HepG2 (cell line): ENCODE measurements around the gene STYX. TPM values are rescaled to one million over a fixed set of nuclear protein-coding genes. Genes with fewer than 3 reads are reported as not detected.

ENCODE experiments used
- ATAC-seq: fragments of 200-7000 bp; cut with Tn5 transposase; 3 replicates; pipeline ENCODE4 v1.9.1; 2020; ENCODE audit warnings: mild to moderate bottlenecking, moderate library complexity
- BruUV-seq: library from RNA; stranded (reverse); fragments of 400-500 nt; replicated peaks from 2 replicates; lab custom pipeline; 2021; lab: Mats Ljungman, UMichigan
- CTCF ChIA-PET: fragments of 300-600 bp; formaldehyde crosslinking; extraction: SDS; loops from one replicate; lab custom pipeline; 2021; ENCODE audit warnings: low total read pairs, inconsistent platforms, low intra/inter-chr PET ratio; lab: Yijun Ruan, JAX
- POLR2A ChIA-PET: fragments of 350-600 bp; sonication (Branson Sonifier 250); formaldehyde crosslinking; loops from one replicate; lab custom pipeline; 2020; ENCODE audit warnings: antibody characterized with exemption, inconsistent platforms; lab: Yijun Ruan, JAX
- DNase-seq: peaks from one replicate; pipeline ENCODE4 v3.0.0-alpha.2; 2015; ENCODE audit warnings: low spot score
- FAIRE-seq: peaks from 3 replicates; lab custom pipeline; 2011; peaks lifted over from hg19 to GRCh38; lab: Jason Lieb, UNC
- H2AFZ ChIP-seq: one replicate; pipeline ENCODE4 v1.6.1; 2011; ENCODE audit warnings: low read length, inconsistent platforms
- H3K27ac ChIP-seq: fragments of 300-600 bp; 3 replicates; pipeline ENCODE4 v1.8.0; 2011; ENCODE audit warnings: mixed run types, mild to moderate bottlenecking, mixed read lengths, low read length, inconsistent platforms; ENCODE audit not compliant: insufficient read depth; ENCODE audit errors: extremely low read length
- H3K27me3 ChIP-seq, 2 experiments: fragments of 200-600 bp in 1 of 2; 2 replicates in 1 of 2; 3 replicates in 1 of 2; pipeline versions ENCODE4 v1.6.0 to v1.8.0; 2011; ENCODE audit warnings: low read length in 2 of 2, mild to moderate bottlenecking in 2 of 2, moderate library complexity in 2 of 2, inconsistent platforms in 1 of 2; ENCODE audit not compliant: insufficient read depth in 2 of 2, control insufficient read depth in 1 of 2
- H3K36me3 ChIP-seq, 2 experiments: fragments of 200-600 bp in 1 of 2; replicated peaks in 1 of 2; 2 replicates in 1 of 2; 3 replicates in 1 of 2; pipeline versions ENCODE4 v1.5.1 to v1.8.0; 2011; ENCODE audit warnings: low read length in 2 of 2, inconsistent platforms in 1 of 2; ENCODE audit not compliant: insufficient read depth in 2 of 2, control insufficient read depth in 1 of 2
- H3K4me1 ChIP-seq: 2 replicates; pipeline ENCODE4 v1.5.1; 2012; ENCODE audit warnings: low read length, inconsistent platforms; ENCODE audit not compliant: insufficient read depth
- H3K4me2 ChIP-seq: 2 replicates; pipeline ENCODE4 v1.6.0; 2011; ENCODE audit warnings: low read depth, low read length, inconsistent platforms
- H3K4me3 ChIP-seq, 3 experiments: fragments of 200-600 bp in 1 of 3; sonication (generic), shearing (Covaris generic) in 1 of 3; replicated peaks in 1 of 3; 2 replicates each; pipeline ENCODE4 v1.5.1; 2011 to 2016; ENCODE audit warnings: low read length in 3 of 3, inconsistent platforms in 2 of 3, low read depth in 2 of 3, mild to moderate bottlenecking in 2 of 3, control low read depth in 1 of 3, mixed read lengths in 1 of 3; ENCODE audit not compliant: insufficient read depth in 1 of 3
- H3K79me2 ChIP-seq: one replicate; pipeline ENCODE4 v1.6.1; 2011; ENCODE audit warnings: low read length, inconsistent platforms; ENCODE audit not compliant: insufficient read depth
- H3K9ac ChIP-seq: 2 replicates; pipeline ENCODE4 v1.6.0; 2011; ENCODE audit warnings: mild to moderate bottlenecking, low read depth, low read length, inconsistent platforms; ENCODE audit not compliant: insufficient read depth
- H3K9me3 ChIP-seq: 2 replicates; pipeline ENCODE4 v1.5.1; 2012; ENCODE audit warnings: mild to moderate bottlenecking, low read length
- H4K20me1 ChIP-seq: 2 replicates; pipeline ENCODE4 v1.6.0; 2011; ENCODE audit warnings: inconsistent platforms, mild to moderate bottlenecking, low read length, moderate library complexity; ENCODE audit not compliant: insufficient read depth
- CC2D1A ChIP-seq: sonication (generic); formaldehyde crosslinking; IDR thresholded peaks from 2 replicates; pipeline ENCODE4 v1.8.1; 2023; ENCODE audit warnings: mild to moderate bottlenecking, missing genetic modification reagents
- ERF ChIP-seq: IDR thresholded peaks from 2 replicates; pipeline ENCODE4 v1.6.1; 2018; ENCODE audit warnings: missing biosample characterization, missing genetic modification reagents
- TARDBP ChIP-seq: sonication (generic); formaldehyde crosslinking; IDR thresholded peaks from 2 replicates; pipeline ENCODE4 v1.8.0; 2022; ENCODE audit warnings: mild to moderate bottlenecking, missing genetic modification reagents
- USF2 ChIP-seq, 2 experiments: sonication (generic) in 1 of 2; formaldehyde crosslinking in 1 of 2; IDR thresholded peaks; 2 replicates each; pipeline versions ENCODE4 v1.5.1 to v1.6.1; 2011 to 2020; ENCODE audit warnings: borderline replicate concordance in 1 of 2, low read depth in 1 of 2, low read length in 1 of 2, mild to moderate bottlenecking in 1 of 2, missing genetic modification reagents in 1 of 2, moderate library complexity in 1 of 2
- ZNF333 ChIP-seq: sonication (generic); formaldehyde crosslinking; IDR thresholded peaks from 2 replicates; pipeline ENCODE4 v1.4.0; 2020; ENCODE audit warnings: mild to moderate bottlenecking, missing genetic modification reagents, borderline replicate concordance
- ZNF354B ChIP-seq: sonication (generic); formaldehyde crosslinking; IDR thresholded peaks from 2 replicates; pipeline ENCODE4 v1.8.0; 2022; ENCODE audit warnings: mild to moderate bottlenecking, missing genetic modification reagents
- ZSCAN20 ChIP-seq: sonication (generic); formaldehyde crosslinking; IDR thresholded peaks from 2 replicates; pipeline ENCODE4 v1.4.0; 2020; ENCODE audit warnings: missing genetic modification reagents, mild to moderate bottlenecking, borderline replicate concordance
- WGBS: methylation state at CpG from one replicate; pipeline ENCODE4 v1.1.6; 2017; ENCODE audit warnings: low lambda C conversion rate; 5-methylcytosine and 5-hydroxymethylcytosine counted together
- in situ Hi-C: cut with HindIII; loops from 2 replicates; pipeline ENCODE4 v1.10.0; 2017; ENCODE audit warnings: low pct_unique_long_range_greater_than_20kb; ENCODE audit not compliant: extremely low pct_ligation_motif_present
- intact Hi-C: fragments of 100-400 bp; cut with micrococcal nuclease; formaldehyde crosslinking; loops from one replicate; pipeline ENCODE4 v1.10.0; 2022; ENCODE audit not compliant: unreplicated experiment
- polyA plus RNA-seq, 8 experiments: library from polyadenylated mRNA; depleted of rRNA in 3 of 8; stranded (reverse) in 7 of 8; unstranded in 1 of 8; fragments of >200 nt; fragmentation: Illumina TruSeq in 4 of 8; extraction: Trizol in 4 of 8; gene quantifications; 2 replicates each; pipeline versions ENCODE4 v1.2.1 to v1.2.3, GENCODE V29; 2011 to 2016; ENCODE audit warnings: low read depth in 4 of 8, missing spikeins in 1 of 8, mixed read lengths in 1 of 8; ENCODE audit not compliant: insufficient read depth in 1 of 8
- total RNA-seq, 5 experiments: library from RNA; depleted of rRNA; stranded (reverse); fragments of >200 nt; fragmentation: Illumina TruSeq; extraction: Trizol; gene quantifications; 2 replicates each; pipeline ENCODE4 v1.2.3, GENCODE V29; 2016; ENCODE audit warnings: low read depth in 1 of 5
- TF ChIP-seq, protein P1 (sequence below): sonication (generic); formaldehyde crosslinking; IDR thresholded peaks from 2 replicates; pipeline ENCODE4 v1.4.0; 2020; ENCODE audit warnings: mild to moderate bottlenecking, missing genetic modification reagents

STYX gene
- total and polyA plus RNA-seq, 2 of the 13 experiments (the other 11 are each of a cell fraction or from before 2014, with no cell fraction given) = 6.6 to 10.9 TPM

- 0 out of 2 replicates have a peak, but pooled peaks have one; percentile 66 for TF ChIP-seq ZNF333 (CRISPR knock-in tag)
- TF ChIP-seq ZNF354B = no peak
- TF ChIP-seq, protein P1, sequence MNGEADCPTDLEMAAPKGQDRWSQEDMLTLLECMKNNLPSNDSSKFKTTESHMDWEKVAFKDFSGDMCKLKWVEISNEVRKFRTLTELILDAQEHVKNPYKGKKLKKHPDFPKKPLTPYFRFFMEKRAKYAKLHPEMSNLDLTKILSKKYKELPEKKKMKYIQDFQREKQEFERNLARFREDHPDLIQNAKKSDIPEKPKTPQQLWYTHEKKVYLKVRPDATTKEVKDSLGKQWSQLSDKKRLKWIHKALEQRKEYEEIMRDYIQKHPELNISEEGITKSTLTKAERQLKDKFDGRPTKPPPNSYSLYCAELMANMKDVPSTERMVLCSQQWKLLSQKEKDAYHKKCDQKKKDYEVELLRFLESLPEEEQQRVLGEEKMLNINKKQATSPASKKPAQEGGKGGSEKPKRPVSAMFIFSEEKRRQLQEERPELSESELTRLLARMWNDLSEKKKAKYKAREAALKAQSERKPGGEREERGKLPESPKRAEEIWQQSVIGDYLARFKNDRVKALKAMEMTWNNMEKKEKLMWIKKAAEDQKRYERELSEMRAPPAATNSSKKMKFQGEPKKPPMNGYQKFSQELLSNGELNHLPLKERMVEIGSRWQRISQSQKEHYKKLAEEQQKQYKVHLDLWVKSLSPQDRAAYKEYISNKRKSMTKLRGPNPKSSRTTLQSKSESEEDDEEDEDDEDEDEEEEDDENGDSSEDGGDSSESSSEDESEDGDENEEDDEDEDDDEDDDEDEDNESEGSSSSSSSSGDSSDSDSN = peak; percentile 95
- 0 out of 2 replicates have a peak, but pooled peaks have one; percentile 30 for TF ChIP-seq TARDBP (CRISPR knock-in tag)
These were observed at the start of gene STYX (continued) for GRCh38 chr14:52729925-52730708.

GRCh38 chr14:52683985-52684520 is 45.9 kb upstream of the STYX start:
- FAIRE-seq (no peak), ATAC-seq (no peak), DNase-seq (no peak)
- Histone ChIP-seq H3K4me2 (no peak overlapping the region), H2AFZ (no peak overlapping the region), H4K20me1 (peaks cover 48% of the 10 kb centered on the region), H3K4me3 (no peak overlapping the region), H3K9me3 (no peaks in the 10 kb centered on the region), H3K27me3 (no peaks in the 10 kb centered on the region), H3K9ac (no peak overlapping the region), H3K4me1 (peaks cover 51% of the 10 kb centered on the region), H3K27ac (no peak overlapping the region), H3K79me2 (peaks cover 64% of the 10 kb centered on the region), H3K36me3 (peaks cover under 1 to 12% of the 10 kb centered on the region in 2 experiments; a peak in 4 of 5 replicates)
- WGBS = 96% methylated on average over 2 of the region's 2 CpGs
- no TSS peak for BruUV-seq
- in situ Hi-C loops (no loop called here), intact Hi-C loops (no loop called here)
- ChIA-PET CTCF (no interaction called here), POLR2A (interaction anchor here (1.0 kb wide), 1 partner anchor 11 kb away, joined by 3 read pairs; the partner anchor contains the start of gene ERO1A)
- TF ChIP-seq CC2D1A (no peak), ERF (CRISPR knock-in tag) (no peak), ZSCAN20 (CRISPR knock-in tag) (no peak), USF2 (IDR thresholded peaks at IDR 0.05; ENCODE audit: low read depth, low read length) (peak; percentile 29; the same call in 1 of the 2 replicates), USF2 (CRISPR knock-in tag; IDR thresholded peaks at IDR 0.05; ENCODE audit: borderline replicate concordance) (no peak)
